Measurements from ENCODE around the gene RABGEF1. TPM values are rescaled to one million over a fixed set of nuclear protein-coding genes. Genes with fewer than 3 reads are reported as not detected.
"Not testable (repeated sequence)": the region's sequence is repeated elsewhere in the genome, so short reads cannot be mapped to it uniquely, and the experiment has no call there.

Gene RABGEF1
- total and polyA plus RNA-seq, 2 donors: 16.5 to 17.0 TPM

DNA sequence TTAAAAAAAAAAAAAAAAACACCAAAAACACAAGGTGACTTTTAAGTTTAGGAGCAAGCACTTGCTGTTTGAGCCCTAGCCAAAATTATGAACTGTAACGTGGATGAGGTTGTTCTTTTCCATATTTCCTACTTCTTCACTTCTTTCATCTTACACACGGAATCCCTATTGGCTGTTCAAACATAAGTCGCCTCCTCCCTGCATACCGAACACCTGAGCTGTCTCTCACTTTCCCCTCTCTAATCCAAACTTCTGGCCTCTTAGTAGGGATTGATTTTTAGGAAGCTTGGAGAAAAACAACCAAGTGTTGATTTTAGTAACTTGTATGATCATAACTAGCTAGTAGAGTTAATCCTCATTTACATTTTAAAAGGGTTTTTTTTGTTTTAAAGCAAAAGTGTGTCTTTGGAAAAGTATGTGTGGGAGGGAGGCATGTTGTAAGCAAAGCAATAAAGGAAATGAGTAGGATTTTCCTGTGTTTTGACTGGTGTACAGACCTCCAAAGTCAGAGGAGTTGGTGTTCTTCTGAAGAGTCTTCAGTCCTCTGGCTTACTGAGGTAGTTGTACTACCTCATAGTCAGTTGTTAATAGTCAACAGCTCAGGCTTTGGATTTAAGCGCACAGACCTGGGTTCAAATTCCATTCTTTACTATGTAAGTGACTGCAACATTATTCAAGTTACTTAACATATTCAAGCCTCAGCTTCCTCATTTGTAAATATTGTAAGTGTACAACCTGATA, 39.3 kb downstream of the RABGEF1 start:
- no peak overlapping the region for H3K27ac ChIP-seq (ENCODE audit: low read depth in 1 of 2, low read length in 1 of 2)
- 97% methylated on average over 5 of the region's 5 CpGs for WGBS
- no peak overlapping the region for H3K4me3 ChIP-seq (ENCODE audit: low read length in 2 of 2)
- H3K27me3 ChIP-seq (ENCODE audit: control insufficient read depth in 2 of 2, insufficient read depth in 1 of 2, low read length in 1 of 2): no peaks in the 10 kb centered on the region
- no peak for DNase-seq (ENCODE audit: low read depth in 6 of 9, low spot score in 9 of 9)
- H3K4me1 ChIP-seq (ENCODE audit: control insufficient read depth in 2 of 2, insufficient read depth in 2 of 2, low read length in 2 of 2): no peaks in the 10 kb centered on the region
- H3K36me3 ChIP-seq (ENCODE audit: control insufficient read depth in 2 of 2, insufficient read depth in 2 of 2, low read length in 1 of 2): peaks cover 18 to 32% of the 10 kb centered on the region in 2 donors
- H3K9me3 ChIP-seq (ENCODE audit: control insufficient read depth in 2 of 2, insufficient read depth in 1 of 2, low read length in 1 of 2): no peaks in the 10 kb centered on the region

- 72% methylated on average over 7 of the region's 7 CpGs for WGBS
- DNase-seq (ENCODE audit: low read depth in 6 of 9, low spot score in 9 of 9): peak in 2 of 9 donors; percentile 12 to 26
- no peak overlapping the region for H3K27ac ChIP-seq (ENCODE audit: low read depth in 1 of 2, low read length in 1 of 2)
- H3K36me3 ChIP-seq (ENCODE audit: control insufficient read depth in 2 of 2, insufficient read depth in 2 of 2, low read length in 1 of 2): peaks cover 15 to 34% of the 10 kb centered on the region in 2 donors
- H3K27me3 ChIP-seq (ENCODE audit: control insufficient read depth in 2 of 2, insufficient read depth in 1 of 2, low read length in 1 of 2): no peaks in the 10 kb centered on the region
- H3K4me1 ChIP-seq (ENCODE audit: control insufficient read depth in 2 of 2, insufficient read depth in 2 of 2, low read length in 2 of 2): no peaks in the 10 kb centered on the region
- H3K4me3 ChIP-seq (ENCODE audit: low read length in 2 of 2): no peak overlapping the region
- H3K9me3 ChIP-seq (ENCODE audit: control insufficient read depth in 2 of 2, insufficient read depth in 1 of 2, low read length in 1 of 2): no peaks in the 10 kb centered on the region
These were observed 41.0 kb downstream of the RABGEF1 start for GRCh38 chr7:66781408-66782090.

- H3K4me3 ChIP-seq (ENCODE audit: low read length in 2 of 2); H3K27me3 ChIP-seq (ENCODE audit: control insufficient read depth in 2 of 2, insufficient read depth in 1 of 2, low read length in 1 of 2); H3K9me3 ChIP-seq (ENCODE audit: control insufficient read depth in 2 of 2, insufficient read depth in 1 of 2, low read length in 1 of 2); DNase-seq (ENCODE audit: low read depth in 6 of 9, low spot score in 9 of 9); H3K27ac ChIP-seq (ENCODE audit: low read depth in 1 of 2, low read length in 1 of 2); H3K4me1 ChIP-seq (ENCODE audit: control insufficient read depth in 2 of 2, insufficient read depth in 2 of 2, low read length in 2 of 2): not testable (repeated sequence)
- peaks cover 17 to 37% of the 10 kb centered on the region in 2 donors for H3K36me3 ChIP-seq (ENCODE audit: control insufficient read depth in 2 of 2, insufficient read depth in 2 of 2, low read length in 1 of 2)
- WGBS: 98% methylated on average over 3 of the region's 3 CpGs
These were observed 42.3 kb downstream of the RABGEF1 start for GRCh38 chr7:66782875-66783274.

GRCh38 chr7:66783887-66784595, 43.5 kb downstream of the RABGEF1 start:
- not testable (repeated sequence) for H3K27ac ChIP-seq (ENCODE audit: low read depth in 1 of 2, low read length in 1 of 2); DNase-seq (ENCODE audit: low read depth in 6 of 9, low spot score in 9 of 9)
- 100% methylated on average over 1 of the region's 1 CpG for WGBS

GRCh38 chr7:66790196-66790595, 49.7 kb downstream of the RABGEF1 start:
- H3K4me1 ChIP-seq (ENCODE audit: control insufficient read depth in 2 of 2, insufficient read depth in 2 of 2, low read length in 2 of 2): no peaks in the 10 kb centered on the region
- H3K27ac ChIP-seq (ENCODE audit: low read depth in 1 of 2, low read length in 1 of 2): no peak overlapping the region
- 97% methylated on average over 6 of the region's 6 CpGs for WGBS
- peaks cover 26 to 40% of the 10 kb centered on the region in 2 donors for H3K36me3 ChIP-seq (ENCODE audit: control insufficient read depth in 2 of 2, insufficient read depth in 2 of 2, low read length in 1 of 2)
- no peak overlapping the region for H3K4me3 ChIP-seq (ENCODE audit: low read length in 2 of 2)
- H3K27me3 ChIP-seq (ENCODE audit: control insufficient read depth in 2 of 2, insufficient read depth in 1 of 2, low read length in 1 of 2): no peaks in the 10 kb centered on the region
- H3K9me3 ChIP-seq (ENCODE audit: control insufficient read depth in 2 of 2, insufficient read depth in 1 of 2, low read length in 1 of 2): no peaks in the 10 kb centered on the region
- DNase-seq (ENCODE audit: low read depth in 6 of 9, low spot score in 9 of 9): no peak

More at GRCh38 chr7:66783887-66784595, 43.5 kb downstream of the RABGEF1 start:
- H3K4me3 ChIP-seq (ENCODE audit: low read length in 2 of 2); H3K4me1 ChIP-seq (ENCODE audit: control insufficient read depth in 2 of 2, insufficient read depth in 2 of 2, low read length in 2 of 2); H3K27me3 ChIP-seq (ENCODE audit: control insufficient read depth in 2 of 2, insufficient read depth in 1 of 2, low read length in 1 of 2); H3K9me3 ChIP-seq (ENCODE audit: control insufficient read depth in 2 of 2, insufficient read depth in 1 of 2, low read length in 1 of 2): not testable (repeated sequence)
- H3K36me3 ChIP-seq (ENCODE audit: control insufficient read depth in 2 of 2, insufficient read depth in 2 of 2, low read length in 1 of 2): peaks cover 17 to 31% of the 10 kb centered on the region in 2 donors

DNA sequence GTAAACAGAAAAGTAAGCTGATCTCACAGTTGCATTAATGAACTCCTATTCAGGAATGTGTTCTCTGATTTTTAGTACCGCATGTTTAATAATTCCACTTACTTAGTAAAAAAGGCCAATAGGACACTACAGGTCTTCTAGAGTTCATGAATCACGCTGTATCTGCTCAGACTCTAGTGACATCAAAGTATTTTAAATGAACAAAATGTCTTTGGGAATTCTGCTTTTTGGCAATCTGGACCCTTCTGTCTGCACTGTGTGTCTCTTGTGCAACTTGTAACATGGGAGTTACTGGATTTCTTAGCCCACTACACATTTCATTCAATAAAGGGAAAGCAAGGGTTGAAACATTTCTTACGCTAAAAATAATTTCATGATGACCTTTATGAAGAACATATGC, 50.2 kb downstream of the RABGEF1 start:
- Histone ChIP-seq H3K27ac (ENCODE audit: low read depth in 1 of 2, low read length in 1 of 2) (no peak overlapping the region), H3K36me3 (ENCODE audit: control insufficient read depth in 2 of 2, insufficient read depth in 2 of 2, low read length in 1 of 2) (peaks cover 31 to 42% of the 10 kb centered on the region in 2 donors), H3K4me3 (ENCODE audit: low read length in 2 of 2) (no peak overlapping the region), H3K27me3 (ENCODE audit: control insufficient read depth in 2 of 2, insufficient read depth in 1 of 2, low read length in 1 of 2) (no peaks in the 10 kb centered on the region), H3K4me1 (ENCODE audit: control insufficient read depth in 2 of 2, insufficient read depth in 2 of 2, low read length in 2 of 2) (no peaks in the 10 kb centered on the region), H3K9me3 (ENCODE audit: control insufficient read depth in 2 of 2, insufficient read depth in 1 of 2, low read length in 1 of 2) (no peaks in the 10 kb centered on the region)
- WGBS: 98% methylated on average over 3 of the region's 3 CpGs
- no peak for DNase-seq (ENCODE audit: low read depth in 6 of 9, low spot score in 9 of 9)

DNA sequence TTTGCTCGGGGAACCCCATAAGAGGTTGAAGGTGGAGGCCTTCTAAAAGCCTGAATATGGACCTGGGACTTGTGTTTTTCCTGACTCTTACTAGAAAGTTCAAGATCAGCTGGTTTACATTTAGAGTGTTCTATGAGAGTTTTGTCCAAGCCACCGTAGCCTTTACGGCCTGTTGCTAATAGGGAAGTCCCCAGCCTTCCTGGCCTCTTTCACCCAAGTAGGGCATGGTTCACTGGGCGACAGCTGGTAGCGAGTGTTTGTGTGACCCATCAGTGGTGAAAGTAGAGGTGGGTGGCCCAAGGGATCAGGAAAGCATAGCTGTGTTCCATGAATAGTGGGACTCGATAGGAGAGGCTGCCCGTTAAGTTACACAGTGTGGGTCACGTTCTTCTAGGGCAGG, 60.1 kb downstream of the RABGEF1 start:
- H3K36me3 ChIP-seq (ENCODE audit: control insufficient read depth in 2 of 2, insufficient read depth in 2 of 2, low read length in 1 of 2): peaks cover 65 to 72% of the 10 kb centered on the region in 2 donors
- 97% methylated on average over 8 of the region's 8 CpGs for WGBS

DNA sequence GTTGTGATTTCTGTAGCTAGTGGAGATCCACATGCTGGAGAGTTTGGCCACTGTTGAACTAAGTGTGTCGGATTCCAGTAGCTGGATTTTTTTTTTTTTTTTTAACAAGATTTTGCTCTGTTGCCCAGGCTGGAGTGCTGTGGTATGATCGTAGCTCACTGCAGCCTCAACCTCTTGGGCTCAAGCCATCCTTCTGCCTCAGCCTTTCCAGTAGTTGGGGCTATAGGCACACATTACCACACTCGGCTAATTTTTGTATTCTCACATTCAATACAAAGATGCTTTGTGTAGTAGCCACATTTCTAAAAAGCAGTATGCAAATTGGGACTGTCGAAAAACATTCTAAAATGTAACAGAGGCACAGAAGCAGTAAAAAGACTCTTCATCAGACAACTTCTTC, 63.5 kb downstream of the RABGEF1 start:
- Histone ChIP-seq H3K36me3 (ENCODE audit: control insufficient read depth in 2 of 2, insufficient read depth in 2 of 2, low read length in 1 of 2) (peaks cover 65 to 72% of the 10 kb centered on the region in 2 donors), H3K4me1 (ENCODE audit: control insufficient read depth in 2 of 2, insufficient read depth in 2 of 2, low read length in 2 of 2) (no peaks in the 10 kb centered on the region), H3K4me3 (ENCODE audit: low read length in 2 of 2) (no peak overlapping the region), H3K27ac (ENCODE audit: low read depth in 1 of 2, low read length in 1 of 2) (no peak overlapping the region), H3K27me3 (ENCODE audit: control insufficient read depth in 2 of 2, insufficient read depth in 1 of 2, low read length in 1 of 2) (no peaks in the 10 kb centered on the region), H3K9me3 (ENCODE audit: control insufficient read depth in 2 of 2, insufficient read depth in 1 of 2, low read length in 1 of 2) (no peaks in the 10 kb centered on the region)
- DNase-seq (ENCODE audit: low read depth in 6 of 9, low spot score in 9 of 9): no peak
- WGBS: 94% methylated on average over 4 of the region's 4 CpGs

More for the DNA sequence above, 60.1 kb downstream of the RABGEF1 start:
- no peak overlapping the region for H3K4me3 ChIP-seq (ENCODE audit: low read length in 2 of 2)
- no peaks in the 10 kb centered on the region for H3K4me1 ChIP-seq (ENCODE audit: control insufficient read depth in 2 of 2, insufficient read depth in 2 of 2, low read length in 2 of 2)
- no peaks in the 10 kb centered on the region for H3K9me3 ChIP-seq (ENCODE audit: control insufficient read depth in 2 of 2, insufficient read depth in 1 of 2, low read length in 1 of 2)
- DNase-seq (ENCODE audit: low read depth in 6 of 9, low spot score in 9 of 9): no peak
- no peaks in the 10 kb centered on the region for H3K27me3 ChIP-seq (ENCODE audit: control insufficient read depth in 2 of 2, insufficient read depth in 1 of 2, low read length in 1 of 2)
- no peak overlapping the region for H3K27ac ChIP-seq (ENCODE audit: low read depth in 1 of 2, low read length in 1 of 2)

DNA sequence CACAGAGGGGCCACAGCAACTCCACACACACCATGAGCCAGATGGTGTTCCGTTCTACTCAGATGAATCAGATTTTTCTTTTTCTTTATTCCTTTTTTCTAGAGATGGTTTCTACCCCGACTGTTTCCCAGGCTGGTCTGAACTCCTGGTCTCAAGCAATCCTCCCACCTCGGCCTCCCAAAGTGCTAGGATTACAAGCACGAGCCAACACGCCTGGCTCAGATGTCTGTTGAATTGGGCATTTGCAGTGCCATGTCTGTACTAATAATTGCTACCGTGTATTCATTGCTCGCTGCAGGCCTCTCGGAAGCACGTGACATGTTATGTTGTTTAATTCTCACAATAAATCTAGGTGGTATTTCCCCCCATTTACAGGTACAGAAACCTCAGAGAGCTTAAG, 67.2 kb downstream of the RABGEF1 start:
- H3K27ac ChIP-seq (ENCODE audit: low read depth in 1 of 2, low read length in 1 of 2): no peak overlapping the region
- H3K27me3 ChIP-seq (ENCODE audit: control insufficient read depth in 2 of 2, insufficient read depth in 1 of 2, low read length in 1 of 2): no peaks in the 10 kb centered on the region
- DNase-seq (ENCODE audit: low read depth in 6 of 9, low spot score in 9 of 9): no peak
- no peak overlapping the region for H3K4me3 ChIP-seq (ENCODE audit: low read length in 2 of 2)
- H3K36me3 ChIP-seq (ENCODE audit: control insufficient read depth in 2 of 2, insufficient read depth in 2 of 2, low read length in 1 of 2): peaks cover 55 to 63% of the 10 kb centered on the region in 2 donors
- 97% methylated on average over 9 of the region's 9 CpGs for WGBS
- H3K4me1 ChIP-seq (ENCODE audit: control insufficient read depth in 2 of 2, insufficient read depth in 2 of 2, low read length in 2 of 2): no peaks in the 10 kb centered on the region
- H3K9me3 ChIP-seq (ENCODE audit: control insufficient read depth in 2 of 2, insufficient read depth in 1 of 2, low read length in 1 of 2): no peaks in the 10 kb centered on the region
